Hematopoietic multipotent progenitor cell treated with erythropoietin and hydrocortisone succinate and interleukin-3 and kit ligand, for 8 days (in vitro differentiated cells): Measurements from ENCODE around the gene STK32B.
"Not testable (repeated sequence)": the region's sequence is repeated elsewhere in the genome, so short reads cannot be mapped to it uniquely, and the experiment has no call there.

ENCODE experiments used
- DNase-seq: peaks from one replicate; pipeline ENCODE4 v3.0.0-alpha.2; 2015

The STK32B gene

DNA sequence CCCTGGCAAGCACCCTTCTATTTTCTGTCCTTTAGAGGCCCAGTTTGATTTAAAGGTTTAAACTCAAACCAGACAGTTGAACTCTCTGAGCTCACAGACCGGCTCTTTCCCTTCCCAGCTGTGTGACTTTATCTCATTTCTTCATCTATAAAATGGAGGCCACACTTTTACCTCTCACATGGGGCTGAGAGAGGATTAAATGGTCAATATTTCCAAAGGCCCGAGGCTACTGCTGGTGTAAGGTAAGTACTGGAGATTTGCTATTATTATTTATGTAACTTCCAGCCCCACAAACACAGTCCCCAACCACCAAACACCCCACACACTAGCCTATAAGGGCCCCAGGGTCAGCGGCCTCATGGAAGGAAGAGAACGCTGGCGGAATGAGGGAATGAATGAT is 18.5 kb upstream of the STK32B start:
- no peak for DNase-seq

DNA sequence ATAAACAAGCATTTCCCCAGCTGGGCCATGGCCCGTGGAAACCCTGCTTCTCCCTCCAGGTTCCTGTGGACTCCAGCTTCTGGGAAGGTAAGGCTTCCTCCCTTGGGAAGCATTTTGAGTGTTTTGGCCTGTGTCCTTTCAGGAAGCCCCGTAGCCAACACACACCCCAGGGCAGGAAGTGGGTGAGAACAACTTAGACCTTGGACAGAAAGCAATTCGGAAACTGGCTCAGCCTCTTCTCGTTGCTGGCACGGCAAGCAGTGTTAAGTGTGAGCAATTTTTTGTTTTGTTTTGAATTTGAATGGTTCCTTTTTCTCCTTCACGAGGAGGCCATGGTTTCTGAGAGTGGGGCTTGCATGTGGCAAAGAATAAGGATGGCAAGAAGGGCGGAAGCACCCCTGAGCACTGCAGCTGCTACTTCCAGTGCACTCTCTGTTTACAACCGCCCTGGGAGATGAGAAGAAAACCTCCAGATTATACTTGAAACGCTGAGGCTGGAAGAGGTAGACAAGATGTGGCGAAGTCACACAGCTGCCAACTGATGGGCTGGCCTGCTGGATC is 17.9 kb upstream of the STK32B start:
- peak; percentile 35 for DNase-seq

- no peak for DNase-seq
Measured at GRCh38 chr4:5034206-5034605, 17.1 kb upstream of the STK32B start.

GRCh38 chr4:5036239-5036638 is 15.0 kb upstream of the STK32B start:
- peak; percentile 96 for DNase-seq

DNA sequence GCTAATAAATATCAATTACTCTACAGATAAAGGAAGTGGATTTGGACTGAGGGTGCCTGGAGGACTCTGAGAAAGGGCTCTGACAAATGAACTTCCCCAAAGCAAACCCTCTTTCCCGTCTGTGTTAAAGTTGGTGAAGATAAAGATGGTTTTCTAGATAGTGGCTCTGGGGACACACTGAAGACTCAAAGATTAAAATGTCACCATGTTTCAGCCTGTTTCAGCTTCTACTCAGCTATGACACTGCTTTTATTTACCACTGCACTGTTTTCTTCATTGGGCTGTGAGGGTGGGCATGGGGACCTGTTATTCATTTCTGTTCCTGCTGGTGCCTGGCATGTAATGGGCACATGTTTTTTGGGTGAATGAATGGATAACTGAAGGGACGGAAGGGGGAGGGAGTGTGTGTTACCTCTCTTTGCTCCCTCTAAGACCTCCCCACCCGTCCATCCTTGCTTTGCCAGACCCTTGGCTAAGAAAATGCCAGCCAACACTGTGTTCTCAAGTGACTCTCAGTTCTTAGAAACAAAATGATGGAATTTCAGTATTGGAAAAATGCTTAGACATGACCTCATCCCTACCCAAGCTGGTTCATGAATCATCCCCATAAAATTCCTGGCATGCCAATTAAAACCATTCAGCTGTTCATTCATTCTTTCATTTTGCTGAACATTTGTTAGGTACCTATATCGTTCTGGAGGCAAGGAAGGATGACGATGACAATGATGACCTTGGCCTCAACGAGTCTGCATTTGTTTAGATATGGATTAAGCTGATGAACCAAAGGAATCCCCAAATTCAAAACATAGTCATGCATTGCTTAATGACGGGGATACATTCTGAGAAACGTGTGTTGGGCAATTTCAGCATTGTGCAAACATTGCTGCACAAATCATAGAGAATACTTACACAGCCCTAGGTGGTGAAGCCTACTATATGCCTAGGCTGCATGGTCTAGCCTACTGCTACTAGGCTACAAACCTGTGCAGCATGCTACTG is 13.4 kb upstream of the STK32B start:
- peak; percentile 90 for DNase-seq

DNA sequence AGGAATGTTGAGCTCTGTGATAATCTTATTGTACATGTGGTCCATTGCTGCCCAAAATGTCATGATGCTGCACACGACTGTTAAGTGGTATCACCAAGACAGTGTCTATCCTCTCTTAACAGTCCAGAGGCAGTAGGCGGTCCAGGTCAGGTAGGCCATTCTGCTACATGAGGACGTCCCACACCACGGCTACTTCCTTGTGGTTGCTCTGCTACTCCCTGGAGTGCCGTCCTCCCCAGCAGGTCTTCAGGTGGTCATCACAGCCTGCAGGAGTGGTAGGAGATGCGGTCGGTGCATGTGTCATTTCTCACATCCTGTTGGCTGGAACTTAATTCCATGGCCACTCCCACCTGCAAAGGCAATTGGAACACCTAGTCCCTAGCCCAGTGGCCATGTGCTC is 11.5 kb upstream of the STK32B start:
- DNase-seq: no peak

DNA sequence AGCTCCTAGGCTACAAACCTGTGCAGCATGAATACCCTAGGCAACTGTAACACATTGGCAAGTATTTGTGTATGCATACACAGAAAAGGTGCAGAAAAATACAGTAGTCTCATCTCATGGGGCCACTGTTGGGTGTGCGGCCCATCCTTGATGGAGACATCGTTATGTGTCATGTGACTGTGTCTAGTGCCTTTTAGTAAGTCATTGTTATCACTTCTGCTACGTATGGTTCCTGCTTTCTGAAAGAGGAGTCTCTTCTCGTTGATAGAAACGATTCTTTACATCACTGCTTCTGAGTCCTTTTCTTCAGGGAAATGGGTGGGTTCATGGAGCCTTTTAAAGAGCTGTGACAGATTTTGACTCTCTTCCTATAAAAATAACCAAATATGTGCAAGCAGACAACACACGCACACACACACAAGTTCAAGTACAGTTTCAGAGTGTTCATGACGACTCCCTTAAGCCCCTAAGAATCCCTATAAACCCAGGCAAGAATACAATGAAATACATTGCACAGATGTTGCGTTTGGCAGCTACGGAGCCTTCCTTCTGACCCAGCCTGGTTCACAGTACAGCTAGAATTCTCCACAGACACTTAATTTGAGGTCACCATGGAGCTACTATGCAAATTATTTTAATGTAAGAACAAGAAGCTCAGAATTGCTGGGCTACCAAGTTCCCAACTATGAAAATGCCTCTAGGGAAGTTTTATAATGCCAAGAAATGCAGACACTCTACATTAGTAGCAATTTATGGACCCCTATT is 10.2 kb upstream of the STK32B start:
- peak; percentile 55 for DNase-seq

GRCh38 chr4:5041699-5042098 is 9.6 kb upstream of the STK32B start:
- DNase-seq: peak; percentile 88

GRCh38 chr4:5043579-5043978 is 7.7 kb upstream of the STK32B start:
- DNase-seq: no peak

DNA sequence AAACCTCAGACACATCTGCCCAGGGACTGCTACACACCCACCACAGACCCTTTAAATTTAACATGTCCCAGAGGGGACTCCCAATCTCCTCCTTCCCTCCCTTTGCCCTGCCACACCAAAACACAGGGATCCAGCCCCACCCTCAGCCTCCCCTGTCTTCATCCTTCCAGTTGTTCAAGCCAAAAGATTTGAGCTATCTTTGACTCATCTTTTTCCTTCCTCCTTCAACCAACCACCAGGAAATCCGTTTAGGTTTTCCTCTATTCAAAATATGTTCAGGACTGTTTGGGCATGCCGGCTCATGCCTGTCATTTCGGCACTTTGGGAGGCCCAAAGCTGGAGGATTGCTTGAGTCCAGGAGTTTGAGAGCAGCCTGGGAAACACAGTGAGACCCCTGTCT is 6.9 kb upstream of the STK32B start:
- no peak for DNase-seq

DNA sequence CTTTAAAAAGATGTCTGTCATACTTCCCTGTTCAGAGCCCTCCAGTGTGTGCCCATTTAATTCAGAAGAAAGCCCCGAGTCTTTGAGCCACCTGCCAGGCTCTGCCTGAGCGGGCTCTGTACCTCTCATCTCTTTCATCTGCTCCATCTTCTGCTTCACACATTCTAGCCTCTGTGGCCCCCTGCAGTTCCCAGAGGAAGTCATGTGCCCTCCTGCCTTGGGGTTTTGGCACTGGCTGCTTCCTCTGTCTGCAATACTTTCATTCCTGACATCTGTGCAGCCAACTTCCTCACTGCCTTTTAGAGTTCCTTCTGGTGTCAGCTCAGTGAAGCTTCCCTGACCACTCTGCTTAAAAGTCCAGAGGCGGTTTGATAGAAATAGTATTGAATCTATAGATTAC is 6.2 kb upstream of the STK32B start:
- peak; percentile 36 for DNase-seq

DNA sequence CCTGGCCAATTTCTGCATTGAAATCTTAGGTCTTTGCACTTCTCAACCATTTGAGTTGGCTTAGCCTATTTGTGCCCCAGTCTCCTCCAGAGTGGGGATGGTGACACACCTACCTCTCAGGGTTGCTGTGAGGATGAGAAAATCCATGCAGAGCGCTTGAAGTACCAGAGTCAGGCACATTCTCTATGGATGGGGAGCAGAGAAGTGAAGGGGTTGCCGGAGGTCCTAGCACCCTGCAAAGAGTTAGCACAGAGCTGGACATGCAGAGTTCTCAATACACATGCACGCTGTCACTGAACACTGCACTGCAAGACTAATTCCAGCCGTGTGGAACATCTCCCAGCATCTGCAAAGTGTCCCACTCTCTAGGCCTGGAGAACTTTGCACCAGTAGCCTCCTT is 2.6 kb upstream of the STK32B start:
- DNase-seq: no peak

DNA sequence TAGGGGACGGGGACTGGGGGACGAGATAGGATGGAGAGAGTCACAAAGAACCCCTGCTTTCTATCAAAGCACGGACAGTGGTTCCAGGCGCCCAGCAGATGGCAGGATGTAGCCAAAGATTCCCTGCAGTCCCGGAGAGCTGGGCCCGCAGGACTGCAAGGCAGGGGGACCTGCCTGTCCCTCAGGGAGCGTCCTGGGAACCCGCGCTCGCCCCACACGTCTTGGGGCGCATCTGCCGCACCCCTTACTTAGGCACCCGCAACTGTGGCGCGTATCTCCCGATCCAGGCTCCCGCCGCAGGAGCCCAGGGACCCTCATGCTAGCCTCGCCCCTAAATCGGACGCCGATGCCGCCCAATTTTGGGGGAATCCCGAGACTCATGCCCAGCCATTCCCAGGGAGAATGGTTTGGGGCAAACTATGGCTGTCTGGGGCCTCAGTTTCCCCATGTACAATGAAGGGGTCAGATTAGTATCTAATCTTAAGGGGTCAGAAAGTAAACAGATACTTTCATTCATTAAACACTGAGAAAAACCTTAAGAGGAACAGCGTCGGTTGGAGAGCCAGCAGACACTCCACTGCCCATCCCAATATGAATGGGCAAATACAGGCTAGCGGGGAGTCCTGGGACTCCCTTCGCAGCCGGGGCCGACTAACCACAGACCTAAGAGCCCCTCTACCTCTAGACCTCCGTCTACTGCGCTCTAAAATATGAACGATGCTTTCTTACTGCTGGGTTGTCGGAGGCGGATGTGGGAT is 581 bp upstream of the STK32B start:
- DNase-seq: peak; percentile 85

DNA sequence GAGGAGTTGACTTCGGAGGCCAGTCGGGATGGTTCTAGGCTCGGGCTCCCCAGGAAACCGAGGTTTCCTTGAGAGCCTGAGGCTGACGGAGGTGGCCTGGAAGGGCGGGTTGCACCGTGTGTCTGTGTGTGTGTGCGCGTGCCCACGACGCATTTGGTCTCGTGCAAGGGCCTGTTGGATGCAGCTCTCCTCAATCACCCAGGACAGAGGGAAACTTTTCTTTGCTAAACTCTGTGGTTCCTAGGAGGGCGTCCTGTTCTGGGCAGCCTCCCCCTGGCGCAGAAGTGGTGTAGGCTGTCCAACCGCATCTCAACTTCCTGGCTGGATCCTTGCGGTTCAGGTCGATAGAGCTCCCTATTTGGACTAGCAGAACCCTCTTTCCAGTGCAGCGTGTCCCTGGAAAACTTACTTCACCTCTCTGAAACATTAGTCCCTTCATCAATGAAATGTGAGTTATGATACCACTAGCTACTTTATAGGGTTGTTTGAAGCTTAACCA is 973 bp downstream of the STK32B start:
- no peak for DNase-seq

DNA sequence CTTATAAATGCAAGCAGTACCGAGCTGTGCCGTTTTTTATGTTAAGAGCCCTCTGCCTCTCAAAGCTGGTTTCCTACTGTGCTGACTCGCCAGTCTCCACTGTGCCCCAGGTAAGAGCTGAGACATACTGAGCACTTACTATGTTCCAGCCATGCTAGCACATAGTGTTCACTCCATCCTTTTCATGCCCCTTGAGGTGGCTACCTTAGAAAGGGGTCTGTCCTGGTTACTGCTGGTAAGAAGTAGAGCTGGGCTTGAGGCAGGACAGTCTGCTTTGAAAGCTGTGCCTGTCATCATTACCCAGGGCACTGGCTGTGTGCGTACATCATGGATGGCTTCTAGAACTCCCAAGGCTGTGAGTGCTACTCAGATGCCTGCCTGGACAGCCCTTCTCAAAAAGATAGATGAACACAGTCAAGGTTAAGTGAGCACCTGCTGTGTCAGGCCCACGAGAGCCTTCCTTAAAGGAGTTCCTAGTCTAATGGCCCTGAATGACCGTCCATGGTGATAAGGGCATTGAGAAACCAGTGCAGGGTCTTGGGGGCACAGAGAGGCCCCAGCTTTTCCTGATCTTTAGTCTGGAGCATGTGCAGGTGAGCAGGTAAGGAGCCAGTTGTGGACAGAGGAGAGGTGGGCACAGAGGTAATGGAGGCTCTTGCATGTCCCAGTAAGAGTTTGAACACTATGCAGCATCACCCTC is 1.6 kb downstream of the STK32B start:
- no peak for DNase-seq

DNA sequence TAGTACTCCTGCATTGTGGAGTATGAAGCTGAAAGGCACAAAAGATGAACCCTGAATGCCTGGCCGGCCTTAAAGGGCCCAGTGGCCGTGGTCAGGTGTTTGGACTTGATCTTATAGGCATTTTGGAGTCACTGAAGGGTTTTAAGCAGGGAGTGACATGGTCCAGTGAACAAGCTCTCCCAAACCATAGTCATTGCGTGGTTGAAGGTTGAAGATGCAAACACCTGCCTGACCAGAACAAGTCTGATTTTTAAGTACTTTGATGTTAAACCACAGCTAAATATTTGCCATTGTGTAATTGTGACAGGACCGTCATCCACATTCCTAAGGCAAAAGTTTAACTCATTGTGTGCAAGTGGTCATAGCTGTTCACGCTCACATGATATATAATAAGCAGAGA is 3.3 kb downstream of the STK32B start:
- no peak for DNase-seq

DNA sequence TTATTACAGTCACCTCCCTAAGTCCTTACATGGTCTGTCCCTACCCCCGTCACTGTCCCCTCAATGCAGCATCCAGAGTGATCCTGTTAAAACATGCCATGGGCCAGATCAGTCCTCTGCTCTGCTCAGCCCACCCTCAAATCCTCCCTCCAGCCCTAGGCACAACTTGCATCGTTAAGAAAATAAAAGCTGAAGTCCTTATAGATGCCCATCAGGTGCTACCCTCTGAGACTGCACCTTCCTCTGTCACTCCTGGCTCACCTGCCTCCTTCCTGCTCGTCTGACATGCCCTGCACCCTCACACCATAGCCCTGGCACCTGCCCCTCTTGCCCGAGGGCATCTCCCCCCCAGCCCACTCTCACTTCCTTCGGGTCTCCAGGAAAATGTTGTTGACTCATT is 4.1 kb downstream of the STK32B start:
- DNase-seq: no peak

DNA sequence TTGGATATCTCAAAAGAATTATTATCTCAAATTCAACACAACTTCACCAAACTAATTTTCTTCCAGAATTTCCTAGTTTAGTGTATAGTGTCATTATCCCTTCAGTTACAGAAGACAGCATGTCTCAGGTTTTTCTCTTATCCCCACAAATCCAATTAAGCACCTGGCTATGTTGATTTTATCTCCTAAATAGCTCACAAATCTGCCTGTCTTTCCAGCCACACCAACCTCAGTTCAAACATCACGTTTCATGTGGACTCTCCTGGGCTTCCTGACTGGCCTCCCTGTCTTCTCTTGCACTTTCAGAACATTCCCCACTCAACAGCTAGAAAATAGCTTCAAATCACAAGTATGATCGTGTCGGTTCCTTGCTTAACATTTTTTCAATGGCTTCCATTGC is 14.8 kb downstream of the STK32B start:
- no peak for DNase-seq

- DNase-seq: not testable (repeated sequence)
Measured at GRCh38 chr4:5066968-5067367, 15.7 kb downstream of the STK32B start.

- DNase-seq: no peak
Measured at GRCh38 chr4:5067908-5068307, 16.6 kb downstream of the STK32B start.

DNA sequence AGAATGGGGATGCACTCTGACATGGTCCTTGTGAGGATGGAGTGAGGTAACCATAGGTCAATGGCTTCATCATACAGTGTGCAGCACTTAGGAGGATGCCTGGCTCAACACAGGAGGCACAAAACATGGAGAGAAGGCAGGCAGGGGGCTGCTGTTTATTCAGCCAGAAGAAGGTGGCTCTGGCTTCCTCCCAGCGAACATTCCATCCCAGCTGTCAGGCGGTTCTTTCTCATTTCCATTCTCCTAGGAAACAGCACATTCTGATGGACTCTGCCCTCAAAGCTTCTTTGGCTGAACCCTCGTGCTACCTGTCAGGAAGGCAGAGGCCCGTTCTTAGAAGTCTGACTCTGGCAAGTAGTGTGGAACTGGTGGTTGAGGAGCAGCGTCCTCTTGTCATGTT is 18.6 kb downstream of the STK32B start:
- DNase-seq: no peak

DNA sequence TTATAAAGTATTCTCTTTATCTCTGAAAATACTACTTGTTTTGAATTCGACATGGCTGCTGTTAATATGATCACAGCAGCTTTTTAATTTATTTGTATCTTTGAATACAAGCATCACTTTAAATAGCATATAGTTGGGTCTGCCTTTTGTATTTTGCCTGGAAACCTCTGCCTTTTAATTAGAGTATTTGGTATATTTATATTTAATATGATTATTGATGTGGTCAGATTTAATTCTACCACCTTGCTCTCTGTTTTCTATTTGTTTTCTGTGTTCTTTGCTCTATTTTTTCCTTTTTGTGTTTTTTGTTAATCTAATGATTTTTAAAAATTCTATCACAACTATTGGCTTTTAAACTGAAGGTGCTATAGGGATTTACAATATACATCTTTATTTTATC is 21.7 kb downstream of the STK32B start:
- no peak for DNase-seq
